HG02981 (cell line): ENCODE measurements around the gene CCDC85C.

Experiments used
- ATAC-seq: cut with Tn5 transposase; IDR thresholded peaks from one replicate; pipeline ENCODE4 v1.9.1; 2021; ENCODE audit warnings: mild to moderate bottlenecking, moderate library complexity; ENCODE audit not compliant: unreplicated experiment

Gene CCDC85C

DNA sequence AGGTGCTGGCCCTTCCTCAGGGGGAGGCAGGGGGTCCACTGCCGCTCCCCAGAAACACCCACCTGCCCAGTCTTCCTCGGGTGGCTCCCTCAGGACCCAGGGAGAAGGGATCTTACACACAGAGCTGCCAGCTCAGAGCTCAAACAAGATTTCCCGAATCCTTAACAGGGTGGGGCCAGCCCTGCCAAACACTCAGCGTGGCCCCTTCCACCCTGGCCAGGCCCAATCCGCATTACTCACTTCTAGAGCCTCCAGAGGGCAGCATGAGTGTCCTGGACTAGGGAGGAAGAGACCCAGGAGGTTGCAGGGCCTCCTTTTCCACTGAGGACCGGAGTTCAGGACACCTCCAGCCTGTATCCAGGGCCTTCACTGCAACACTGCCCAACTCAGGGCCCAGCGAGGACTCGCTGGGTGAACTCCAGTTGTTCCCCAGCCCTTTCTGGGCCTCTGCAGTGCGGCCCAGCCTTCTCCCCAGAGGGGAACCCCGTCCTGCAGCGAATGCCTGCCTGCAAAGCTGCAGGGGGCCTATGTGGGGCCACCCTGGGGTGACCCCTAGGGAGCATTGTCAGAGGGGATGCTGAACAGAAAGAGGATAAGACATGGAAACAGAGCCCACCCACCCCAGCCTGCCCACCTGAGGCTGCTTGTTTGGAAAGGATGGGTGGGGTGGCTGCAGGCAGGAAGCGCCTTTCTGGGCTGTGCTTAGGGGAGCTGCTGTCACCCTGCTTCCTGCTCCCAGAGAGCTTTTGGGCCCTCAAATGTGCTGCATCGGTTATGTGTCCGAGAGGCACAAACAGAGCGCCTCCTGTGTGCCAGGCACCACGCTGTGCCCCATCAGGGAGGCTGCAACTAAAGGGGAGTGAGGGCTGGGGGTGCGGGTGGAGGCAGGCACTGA, 79.0 kb downstream of the CCDC85C start:
- ATAC-seq = no peak

DNA sequence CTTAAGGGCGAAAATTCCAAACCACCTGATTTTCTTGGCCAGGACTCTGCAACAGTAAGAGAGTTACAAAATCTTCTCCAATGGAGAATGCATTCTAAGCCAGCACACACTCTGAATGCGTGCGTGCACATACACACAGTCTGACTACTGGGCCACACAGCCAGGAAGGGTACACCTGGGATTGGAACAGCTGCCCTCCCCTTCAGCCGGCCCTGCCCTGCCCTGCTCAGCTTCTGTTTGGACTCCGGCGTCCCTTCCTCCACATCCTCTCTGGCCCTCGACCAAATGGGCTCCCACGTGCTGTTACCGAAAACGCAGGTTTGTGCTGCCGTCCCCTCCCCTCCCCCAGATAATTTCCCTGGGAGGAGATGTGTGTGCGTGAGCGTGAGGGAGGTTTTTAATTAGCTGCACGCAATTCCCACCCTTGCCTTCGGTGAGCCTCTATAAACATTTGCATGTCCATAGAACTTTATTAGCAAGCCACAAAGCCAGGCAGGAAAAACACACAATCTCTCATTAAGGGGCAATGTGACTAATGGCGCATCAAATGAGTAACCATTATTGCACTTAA, 79.8 kb downstream of the CCDC85C start:
- ATAC-seq = no peak

DNA sequence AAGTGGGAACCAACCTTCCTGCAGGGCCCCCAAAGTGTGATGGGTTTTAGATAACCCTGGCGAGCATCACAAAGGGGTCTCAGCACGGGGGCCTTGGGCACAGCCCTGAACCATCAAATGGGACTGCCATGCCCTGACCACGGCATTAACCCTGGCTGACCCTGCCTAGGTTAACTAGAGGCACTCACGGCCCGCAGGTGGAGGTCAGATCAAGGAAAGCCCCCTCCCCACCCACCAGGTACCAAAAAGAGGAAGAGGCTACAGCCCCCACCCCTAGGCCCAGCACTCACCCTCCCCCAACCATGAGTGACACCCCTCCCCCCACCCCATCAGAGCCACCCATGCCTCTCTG, 80.3 kb downstream of the CCDC85C start:
- no peak for ATAC-seq

DNA sequence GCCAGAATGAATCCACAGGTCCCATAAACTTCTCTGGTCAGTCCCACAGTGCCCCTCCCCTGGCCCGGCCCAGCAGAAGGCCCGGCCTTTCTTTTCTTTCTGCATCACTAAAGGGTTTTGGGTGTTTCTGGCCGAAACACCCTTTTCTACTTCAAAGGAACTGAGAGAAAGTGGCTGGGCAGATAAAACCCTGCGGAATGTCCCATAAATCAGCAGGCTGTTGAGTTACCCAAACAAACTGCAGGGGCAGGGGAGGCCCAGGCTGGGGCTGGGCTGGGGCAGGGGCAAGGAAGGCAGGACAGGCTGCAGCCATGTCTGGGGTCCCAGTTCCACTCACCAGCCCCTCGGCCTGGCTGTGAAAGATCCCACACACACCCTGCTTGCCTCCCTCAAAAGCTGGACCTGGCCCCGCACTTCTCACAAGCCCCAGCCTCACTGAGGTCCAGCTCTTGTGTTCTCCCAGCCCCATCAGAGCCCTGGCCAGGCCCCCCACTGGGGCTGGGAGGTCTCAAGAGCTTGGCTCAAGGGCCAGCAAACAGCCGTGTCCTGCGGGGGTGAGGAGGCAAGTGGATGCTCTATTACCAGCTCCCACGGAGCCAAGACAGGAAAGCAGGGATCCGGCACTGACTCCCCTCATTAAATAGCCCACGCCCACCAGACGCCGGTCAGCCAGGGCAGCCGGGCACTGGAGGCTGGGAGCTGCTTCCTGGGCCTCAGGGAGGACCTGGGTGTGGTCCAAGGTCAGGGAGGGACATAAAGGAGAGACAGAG, 80.9 kb downstream of the CCDC85C start:
- ATAC-seq = no peak

DNA sequence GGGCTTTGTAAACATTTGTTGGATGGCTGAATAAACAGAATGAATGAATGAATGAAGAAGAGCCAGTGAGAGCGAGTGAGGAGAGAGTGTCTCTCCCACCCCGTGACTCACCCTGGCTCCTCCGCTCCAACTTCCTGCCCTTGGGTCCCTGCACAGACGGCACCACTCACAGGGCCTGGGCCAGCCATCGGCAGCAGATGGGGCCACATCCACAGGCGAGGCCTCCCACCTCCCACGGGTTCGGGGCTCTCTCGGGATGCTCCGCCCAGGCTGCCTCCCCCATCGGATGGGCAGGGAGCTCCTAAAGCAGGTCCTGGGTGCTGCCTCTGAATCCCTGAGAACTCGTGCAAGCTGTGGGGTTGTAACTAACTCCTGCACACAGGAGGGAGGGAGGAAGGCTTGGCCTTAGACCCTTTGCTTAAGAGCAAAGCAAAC, 81.5 kb downstream of the CCDC85C start:
- no peak for ATAC-seq

DNA sequence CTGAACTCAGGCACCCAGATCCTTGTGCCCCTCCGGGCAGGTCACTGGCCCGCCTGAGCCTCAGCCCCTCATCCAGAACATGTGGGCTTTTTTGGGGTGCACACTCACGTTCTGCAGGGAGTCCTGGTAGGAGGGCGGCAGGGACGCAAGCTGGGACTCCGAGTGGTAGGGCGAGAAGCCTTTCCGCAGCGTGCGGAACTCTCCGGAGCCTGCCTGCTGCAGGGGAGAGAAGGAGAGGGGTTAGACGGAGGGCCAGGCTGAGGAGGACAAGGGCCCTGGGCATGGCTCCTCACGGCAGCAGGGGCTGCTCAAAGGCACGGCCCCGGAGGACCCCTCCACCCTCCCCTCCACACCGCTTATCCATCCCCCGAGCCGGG, 82.0 kb downstream of the CCDC85C start:
- ATAC-seq = no peak

DNA sequence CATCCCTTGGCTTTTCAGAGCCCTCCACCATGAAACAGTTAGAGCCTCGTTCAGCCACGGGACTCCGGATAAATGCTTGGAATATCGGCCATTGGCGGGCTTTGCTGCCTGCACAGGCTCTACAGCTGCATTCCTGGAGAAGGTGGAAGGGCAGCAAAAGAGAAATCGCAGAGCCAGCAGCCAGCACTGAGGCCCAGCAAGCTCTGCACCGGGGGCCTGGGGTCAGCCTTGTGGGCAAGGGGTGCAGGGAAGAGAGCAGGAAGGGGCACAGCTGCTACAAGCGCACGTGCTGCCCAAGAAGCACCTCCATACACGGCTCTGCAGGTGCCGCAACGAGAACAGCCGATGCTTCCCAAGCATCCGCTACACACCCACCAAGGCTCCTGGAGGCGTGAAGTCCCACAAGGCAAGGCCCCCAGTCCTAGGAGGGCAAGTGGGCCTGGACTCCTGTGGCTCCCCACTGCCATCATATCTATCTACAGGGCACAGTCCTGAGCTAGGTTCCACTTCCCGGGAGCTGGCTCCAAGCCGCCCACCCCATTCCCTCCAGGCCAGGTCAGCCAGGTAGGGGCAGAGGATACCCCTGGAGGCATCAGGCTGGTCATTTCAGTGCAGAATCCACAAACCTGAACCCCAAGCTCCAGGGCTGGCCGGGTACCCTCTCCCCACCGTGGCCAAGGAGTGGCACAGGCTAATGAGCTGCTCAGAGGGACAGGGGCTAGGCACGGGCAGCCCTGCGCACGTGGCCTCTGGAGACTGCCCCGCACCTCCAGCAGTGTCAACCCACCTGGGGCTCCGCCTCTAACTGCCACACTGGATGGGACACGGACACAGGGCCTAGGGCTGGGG, 82.6 kb downstream of the CCDC85C start:
- no peak for ATAC-seq

DNA sequence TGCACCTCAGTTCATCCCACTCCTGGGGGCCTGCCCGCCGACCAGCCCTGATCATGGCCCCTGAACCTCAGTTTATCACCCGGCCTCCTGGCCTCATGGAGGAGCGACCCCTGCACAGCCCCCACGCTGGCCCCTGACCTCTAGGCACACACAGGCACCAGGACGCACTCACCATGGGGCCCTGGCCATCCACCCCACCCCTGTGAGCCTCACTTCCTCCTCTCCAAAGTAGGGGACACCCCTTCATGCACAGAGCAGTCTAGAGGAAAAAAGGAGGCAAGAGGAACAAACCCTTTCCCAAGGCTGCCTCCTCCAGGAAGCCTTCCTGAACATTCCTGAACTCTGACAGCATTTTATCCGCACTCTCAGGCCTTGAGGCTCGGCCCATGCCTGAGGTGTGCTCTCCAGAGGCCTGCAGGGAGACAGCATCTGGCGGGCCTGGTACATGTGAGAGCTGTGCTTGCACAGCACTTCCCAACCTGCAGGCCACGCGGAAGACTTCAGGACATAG, 83.4 kb downstream of the CCDC85C start:
- ATAC-seq = no peak

DNA sequence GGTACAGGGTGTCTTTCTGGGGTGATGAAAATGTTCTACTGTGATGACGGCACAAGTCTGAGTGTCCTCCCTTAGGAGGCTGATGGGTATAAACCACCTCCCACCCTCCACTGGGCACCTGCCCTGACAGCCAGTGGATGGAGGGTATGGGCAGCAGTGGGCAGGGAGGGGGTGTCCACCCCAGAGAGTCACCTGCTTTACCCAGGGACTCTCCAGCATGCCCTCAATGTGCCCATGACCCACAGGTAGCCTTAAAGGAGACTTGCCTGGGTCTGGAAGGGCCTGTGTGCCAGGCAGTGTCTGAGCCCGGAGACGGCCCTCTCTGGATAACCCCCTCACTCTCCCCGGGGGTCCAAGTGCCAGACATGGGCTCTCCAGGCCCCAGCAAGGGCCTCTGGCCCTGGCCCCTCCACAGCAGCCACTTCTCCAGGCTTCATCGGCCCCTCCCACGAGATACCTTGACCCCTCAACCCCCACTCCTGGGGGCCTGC, 84.0 kb downstream of the CCDC85C start:
- no peak for ATAC-seq

DNA sequence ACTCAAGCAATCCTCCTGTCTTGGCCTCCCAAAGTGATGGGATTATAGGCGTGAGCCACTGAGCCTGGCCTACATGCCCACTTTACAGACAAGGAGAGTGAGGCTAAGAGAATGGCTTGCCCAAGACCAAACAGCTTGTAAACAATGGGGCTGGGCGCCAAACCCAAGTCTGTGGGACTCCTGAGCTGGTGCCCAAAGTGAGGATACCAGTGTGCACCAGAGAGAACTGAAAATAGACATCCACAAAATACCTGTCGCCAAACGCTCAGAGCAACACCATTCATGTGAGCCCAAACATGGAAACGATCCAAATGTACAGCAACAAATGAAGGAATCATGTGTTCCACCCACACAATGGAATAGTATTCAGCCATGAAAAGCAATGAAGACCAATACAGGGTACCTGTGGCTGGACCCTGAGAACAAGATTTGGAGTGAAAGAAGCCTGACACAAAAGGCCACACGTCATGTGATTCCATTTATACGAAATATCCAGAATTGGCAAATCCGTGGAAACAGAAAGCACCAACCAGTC, 84.6 kb downstream of the CCDC85C start:
- ATAC-seq = no peak

DNA sequence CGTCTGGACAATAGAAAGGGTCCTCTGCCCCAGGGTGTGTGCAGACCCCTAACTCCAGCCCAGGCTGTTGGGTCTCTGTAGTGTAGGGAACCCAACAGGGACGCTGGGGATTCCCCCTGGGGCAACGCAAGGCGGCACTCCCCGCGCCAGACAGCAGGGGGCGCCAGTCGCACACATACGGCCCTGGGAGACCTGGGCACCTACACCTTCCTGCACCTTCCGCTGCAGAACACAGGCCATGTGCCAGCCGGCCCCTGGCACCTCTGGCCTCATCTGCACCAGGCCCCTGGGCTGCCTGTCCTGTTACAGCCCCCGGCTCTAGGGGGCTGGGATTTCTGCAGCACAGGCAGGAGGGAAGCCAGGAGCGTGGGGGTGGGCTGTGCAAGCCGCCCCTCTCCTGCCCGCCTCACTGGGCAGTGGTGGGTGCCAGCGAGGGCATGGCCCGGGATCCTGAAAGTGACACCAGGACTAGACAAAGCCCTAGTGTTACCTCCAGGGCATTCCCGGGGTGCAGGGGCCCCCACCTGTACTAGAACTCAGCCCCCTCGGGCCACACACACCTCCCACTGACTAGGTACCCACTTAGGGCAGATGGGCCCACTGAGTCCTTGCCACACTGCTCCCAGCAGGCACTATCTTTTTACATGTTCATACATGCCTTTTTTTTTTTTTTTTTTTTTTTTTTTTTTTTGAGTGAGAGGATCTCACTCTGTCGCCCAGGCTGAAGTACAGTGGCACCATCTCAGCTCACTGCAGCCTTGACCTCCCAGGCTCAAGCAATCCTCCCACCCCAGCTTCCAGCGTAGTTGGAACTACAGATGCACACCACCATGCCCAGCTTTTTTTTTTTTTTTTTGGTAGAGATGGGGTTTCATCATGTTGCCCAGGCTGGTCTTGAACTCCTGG, 85.3 kb downstream of the CCDC85C start:
- ATAC-seq = peak; percentile 79

DNA sequence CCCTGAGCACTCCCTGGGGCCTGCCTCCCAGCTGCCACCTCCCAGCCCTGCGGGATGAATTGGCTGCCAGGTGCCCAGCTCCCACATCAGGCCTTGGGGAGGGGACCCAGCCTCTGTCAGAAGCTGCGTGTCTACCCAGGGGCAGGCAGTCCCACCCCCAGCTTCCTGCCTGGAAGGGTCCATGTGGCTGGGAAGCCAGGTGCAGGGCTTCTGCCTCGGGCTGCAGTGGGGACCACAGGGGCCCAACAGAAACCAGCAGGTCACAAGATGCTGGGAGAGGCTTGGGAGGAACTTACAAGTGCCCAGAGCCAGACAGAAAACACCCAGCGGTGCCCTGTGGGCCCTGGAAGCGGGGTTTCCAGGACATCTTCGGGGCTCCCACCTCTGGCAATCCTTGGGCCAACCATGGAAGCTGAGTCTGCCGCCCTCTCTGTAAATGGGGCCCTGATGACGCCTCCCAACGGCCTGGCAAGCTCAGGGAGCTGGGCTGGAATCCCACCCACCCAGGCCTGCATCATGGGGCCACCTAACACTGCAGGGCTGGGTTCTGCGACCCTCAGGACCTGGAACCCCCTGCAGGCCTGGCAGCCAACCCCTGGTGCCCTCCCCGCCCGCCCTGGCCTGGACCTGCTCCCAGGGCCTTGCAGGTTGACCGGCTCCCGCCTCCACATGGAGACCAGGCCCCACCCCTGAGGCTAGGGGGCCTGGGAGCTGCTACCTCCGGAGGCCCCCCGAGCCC, 86.2 kb downstream of the CCDC85C start:
- no peak for ATAC-seq

DNA sequence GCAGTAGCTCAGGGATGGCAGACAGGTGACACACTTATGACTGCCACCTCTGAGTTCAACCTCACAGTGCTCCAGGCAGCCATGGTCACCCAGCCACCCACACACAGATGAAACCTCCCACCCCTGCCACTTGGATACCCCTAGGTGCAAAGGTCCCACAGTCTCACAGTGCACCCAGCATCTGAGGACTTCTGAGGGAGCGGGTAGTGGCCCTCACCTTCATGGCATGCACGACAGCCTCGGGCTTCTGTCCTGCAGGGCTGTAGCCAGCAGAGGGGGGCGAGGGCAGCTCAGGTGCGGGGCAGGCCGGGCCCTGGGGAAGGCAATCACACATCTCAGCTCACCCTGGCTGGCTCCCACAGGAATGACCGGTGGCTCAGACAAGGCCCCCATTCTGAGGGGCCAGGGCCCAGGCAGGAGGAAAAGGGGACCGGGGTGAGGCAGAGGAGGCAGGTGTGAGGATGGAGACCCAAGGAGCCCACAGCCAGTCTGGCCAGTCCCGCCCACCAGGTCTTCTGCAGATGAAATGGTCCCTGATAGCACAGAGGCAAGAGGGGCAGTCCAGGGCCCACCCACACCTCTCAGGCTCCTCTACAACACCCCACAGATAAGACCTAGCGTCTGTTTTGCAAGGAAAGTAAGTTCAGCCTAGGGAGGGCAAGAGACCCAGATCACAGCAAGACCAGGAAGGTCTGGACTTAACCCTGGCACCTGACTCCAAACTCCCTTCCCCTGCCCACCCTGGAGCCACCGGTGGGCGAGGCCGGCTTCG, 87.0 kb downstream of the CCDC85C start:
- no peak for ATAC-seq

DNA sequence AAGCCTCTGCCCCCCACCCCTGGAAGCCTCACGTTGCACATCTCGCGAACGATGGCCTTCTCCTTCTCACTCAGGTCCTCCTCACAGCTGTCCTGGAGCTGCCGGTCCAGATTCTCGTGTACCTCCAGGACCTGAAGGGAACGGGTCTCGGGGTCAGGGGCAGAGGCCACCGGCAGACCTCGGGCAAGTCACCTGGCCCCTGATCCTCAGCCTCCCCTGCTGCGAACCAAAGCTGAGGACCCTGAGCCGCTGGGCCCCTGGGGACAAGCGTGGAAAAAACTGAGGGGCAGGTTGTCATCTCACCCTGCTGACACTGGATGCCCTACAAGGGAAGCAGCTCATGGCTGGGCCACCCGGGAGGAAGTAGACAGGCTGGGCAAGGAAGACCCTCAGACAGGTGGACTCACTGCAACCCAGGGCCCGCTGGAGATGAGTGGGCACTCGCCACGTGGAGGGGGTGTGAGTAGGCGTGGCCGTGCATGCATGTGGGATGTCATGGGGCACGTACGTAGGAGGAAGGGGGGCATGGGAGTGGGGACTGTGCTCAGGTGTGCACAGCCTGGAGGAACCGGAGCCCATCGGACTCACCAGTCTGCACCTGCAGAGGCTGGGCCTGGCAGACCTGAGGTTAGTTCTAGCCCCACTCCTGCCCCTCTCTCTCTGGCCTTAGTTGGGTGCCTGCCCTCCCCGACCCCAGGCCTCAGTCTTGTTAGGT, 87.7 kb downstream of the CCDC85C start:
- ATAC-seq = no peak

DNA sequence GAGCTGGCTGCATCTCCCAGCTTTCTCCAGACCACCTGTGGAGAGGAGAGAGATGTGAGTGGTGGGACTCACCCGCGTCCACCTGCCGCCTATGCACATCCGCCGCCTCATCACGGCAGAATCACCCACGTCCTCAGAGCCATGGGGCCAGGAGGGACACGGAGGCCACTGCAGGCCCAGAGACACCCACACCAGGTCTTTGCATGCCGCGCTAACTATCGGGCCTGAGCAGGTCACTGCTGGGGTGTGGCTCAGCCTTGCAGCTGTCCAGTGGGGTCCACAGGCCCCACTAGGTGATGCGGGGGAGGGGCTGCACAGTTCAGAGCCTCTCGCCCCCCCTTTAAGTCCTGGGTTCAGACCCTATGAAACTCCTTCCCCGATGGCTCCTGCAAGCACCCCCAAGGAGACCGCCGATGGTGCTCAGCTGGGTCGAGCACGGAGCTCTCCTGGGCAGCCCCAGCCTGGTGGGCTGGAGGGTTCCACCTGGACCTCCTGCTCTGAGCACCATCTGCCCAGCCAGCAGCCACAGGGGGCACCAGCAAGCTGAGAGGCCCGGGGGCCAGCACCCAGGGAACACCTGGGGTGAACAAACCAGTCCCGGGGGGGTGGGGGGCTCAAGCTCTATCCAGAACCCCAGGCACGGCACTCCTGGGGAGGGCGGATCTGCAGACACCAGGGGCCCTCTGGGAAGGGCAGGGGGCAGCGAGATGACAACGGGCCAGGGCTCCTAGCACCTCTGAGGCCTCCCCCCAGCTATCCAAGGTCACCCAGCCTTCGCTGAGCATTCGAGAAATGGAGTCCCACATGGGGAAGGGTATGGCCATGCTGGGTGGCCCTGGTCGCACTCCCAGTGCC, 88.5 kb downstream of the CCDC85C start:
- ATAC-seq = no peak

DNA sequence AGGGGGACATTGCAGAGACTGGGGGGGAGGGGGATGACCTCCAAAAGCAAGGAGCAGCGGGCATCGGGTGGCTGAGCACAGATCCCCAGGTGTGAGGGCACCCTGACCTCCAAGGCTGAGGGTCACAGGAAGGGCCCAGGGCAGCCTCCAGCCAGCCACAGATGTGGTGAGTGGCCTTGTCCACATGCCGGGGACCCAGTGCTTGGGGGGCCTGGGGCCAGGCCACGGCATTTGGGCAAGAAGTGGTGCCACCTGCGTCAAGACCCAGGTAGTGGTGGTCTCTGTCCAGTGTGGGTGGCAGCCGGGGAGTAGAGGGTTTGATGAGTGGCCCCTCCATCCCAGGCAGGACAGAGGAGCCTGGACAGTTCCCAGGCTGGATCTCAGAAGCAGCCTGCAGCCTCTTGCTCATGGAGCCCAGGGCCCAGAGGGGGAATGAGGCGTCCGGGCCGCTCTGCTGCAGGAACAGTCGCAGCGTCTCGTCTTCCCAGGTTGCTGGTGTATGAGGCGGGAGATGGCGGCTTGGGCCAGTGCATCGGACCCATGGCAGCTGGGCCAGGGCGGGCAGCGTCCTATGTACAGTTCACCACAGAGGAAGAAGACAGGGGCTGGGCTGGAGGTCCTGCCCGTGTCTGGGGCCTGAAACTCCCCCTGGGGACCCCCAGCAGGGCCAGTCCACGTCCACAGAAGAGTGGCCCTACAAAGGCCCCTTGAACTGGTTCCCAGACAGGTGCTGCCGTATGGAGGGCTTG, 89.3 kb downstream of the CCDC85C start:
- ATAC-seq = no peak
